Endothelial cell of umbilical vein (primary cell): ENCODE data around the gene CHD6. TPM values are rescaled to one million over a fixed set of nuclear protein-coding genes. Genes with fewer than 3 reads are reported as not detected.

Experiments
- BruUV-seq: library from RNA; stranded (reverse); fragments of 400-500 nt; replicated peaks from 2 replicates; lab custom pipeline; 2021; lab: Mats Ljungman, UMichigan
- CTCF ChIA-PET: fragments of 300-600, 350-600 bp; sonication (Branson Sonifier 250); formaldehyde crosslinking; loops from one replicate; lab custom pipeline; 2021; ENCODE audit warnings: antibody characterized with exemption, inconsistent platforms; lab: Charles Lee
- POLR2A ChIA-PET: fragments of 300-600, 350-600 bp; sonication (Branson Sonifier 250); formaldehyde crosslinking; loops from one replicate; lab custom pipeline; 2021; ENCODE audit warnings: antibody characterized with exemption, inconsistent platforms; lab: Charles Lee
- DNase-seq: peaks from one replicate; pipeline ENCODE4 v3.0.0-alpha.2; 2011; ENCODE audit warnings: low read depth, low spot score
- FAIRE-seq: peaks from 2 replicates; lab custom pipeline; 2011; peaks lifted over from hg19 to GRCh38; lab: Jason Lieb, UNC
- H2AFZ ChIP-seq: 2 replicates; pipeline ENCODE4 v1.6.0; 2012; ENCODE audit warnings: low read depth, low read length, control low read depth, inconsistent platforms
- H3K27ac ChIP-seq: 2 replicates; pipeline ENCODE4 v1.5.1; 2011; ENCODE audit warnings: low read depth, mild to moderate bottlenecking, control low read depth, low read length, moderate library complexity; ENCODE audit not compliant: insufficient read depth
- H3K27me3 ChIP-seq, 2 experiments: 2 replicates each; pipeline versions ENCODE4 v1.6.0 to v1.6.1; 2011; ENCODE audit warnings: low read length in 2 of 2, mixed read lengths in 1 of 2; ENCODE audit not compliant: control insufficient read depth in 2 of 2, insufficient read depth in 2 of 2
- H3K36me3 ChIP-seq, 2 experiments: 2 replicates in 1 of 2; 3 replicates in 1 of 2; pipeline ENCODE4 v1.5.1; 2011; ENCODE audit warnings: low read length in 2 of 2, mild to moderate bottlenecking in 1 of 2, moderate library complexity in 1 of 2; ENCODE audit not compliant: control insufficient read depth in 2 of 2, insufficient read depth in 2 of 2; ENCODE audit errors: extremely low read depth in 1 of 2
- H3K4me1 ChIP-seq: 3 replicates; pipeline ENCODE4 v1.5.1; 2011; ENCODE audit warnings: mild to moderate bottlenecking, low read length; ENCODE audit not compliant: control insufficient read depth, insufficient read depth; ENCODE audit errors: extremely low read depth
- H3K4me2 ChIP-seq: 2 replicates; pipeline ENCODE4 v1.6.1; 2011; ENCODE audit warnings: low read length, control low read depth, mixed read lengths; ENCODE audit not compliant: insufficient read depth
- H3K4me3 ChIP-seq, 3 experiments: fragments of 200-600 bp in 1 of 3; sonication (generic), shearing (Covaris generic) in 1 of 3; replicated peaks in 1 of 3; 2 replicates each; pipeline ENCODE4 v1.5.1; 2011 to 2016; ENCODE audit warnings: control low read depth in 3 of 3, low read length in 3 of 3, mild to moderate bottlenecking in 2 of 3, inconsistent platforms in 1 of 3, low read depth in 1 of 3, moderate library complexity in 1 of 3; ENCODE audit not compliant: insufficient read depth in 1 of 3
- H3K79me2 ChIP-seq: 2 replicates; pipeline ENCODE4 v1.6.0; 2012; ENCODE audit warnings: low read length, inconsistent platforms; ENCODE audit not compliant: control insufficient read depth, insufficient read depth
- H3K9ac ChIP-seq: replicated peaks from 2 replicates; pipeline ENCODE3; 2011; ENCODE audit warnings: low read length, control low read depth; ENCODE audit not compliant: insufficient read depth; ENCODE audit errors: extremely low read depth
- H3K9me1 ChIP-seq: replicated peaks from 3 replicates; pipeline ENCODE4 v1.6.0; 2011; ENCODE audit warnings: mild to moderate bottlenecking, low read length; ENCODE audit not compliant: control insufficient read depth, insufficient read depth; ENCODE audit errors: extremely low read depth
- H3K9me3 ChIP-seq: replicated peaks from 2 replicates; pipeline ENCODE4 v1.5.1; 2012; ENCODE audit warnings: low read length, inconsistent platforms; ENCODE audit not compliant: control insufficient read depth, insufficient read depth
- H4K20me1 ChIP-seq: replicated peaks from 2 replicates; pipeline ENCODE3; 2011; ENCODE audit warnings: mild to moderate bottlenecking, low read length; ENCODE audit not compliant: control insufficient read depth, insufficient read depth; ENCODE audit errors: extremely low read depth
- EZH2 ChIP-seq: IDR thresholded peaks from 2 replicates; pipeline ENCODE4 v1.6.1; 2012; ENCODE audit warnings: borderline replicate concordance, low read depth, mild to moderate bottlenecking, moderate library complexity, low read length, inconsistent platforms; ENCODE audit not compliant: severe bottlenecking
- FOS ChIP-seq: IDR thresholded peaks from 2 replicates; pipeline ENCODE4 v1.6.1; 2011; ENCODE audit warnings: mild to moderate bottlenecking, low read length, moderate library complexity, borderline replicate concordance; ENCODE audit not compliant: insufficient read depth
- GATA2 ChIP-seq: IDR thresholded peaks from 2 replicates; pipeline ENCODE4 v1.7.0; 2011; ENCODE audit warnings: low read depth, mild to moderate bottlenecking, moderate library complexity, mixed read lengths, low read length; ENCODE audit not compliant: insufficient read length, insufficient read depth
- JUN ChIP-seq: IDR thresholded peaks from 2 replicates; pipeline ENCODE4 v1.6.1; 2011; ENCODE audit warnings: borderline replicate concordance, low read depth; ENCODE audit not compliant: insufficient read length, insufficient read depth
- POLR2AphosphoS5 ChIP-seq: IDR thresholded peaks from 2 replicates; pipeline ENCODE4 v1.6.1; 2012; ENCODE audit warnings: low read depth, mild to moderate bottlenecking, control low read depth, low read length, moderate library complexity; ENCODE audit not compliant: insufficient read depth
- dilution Hi-C: fragments of 300-500 bp; cut with MboI; formaldehyde crosslinking; loops from one replicate; pipeline ENCODE4 v1.15.0; 2019; ENCODE audit warnings: low sequenced_read_pairs; ENCODE audit not compliant: extremely low pct_ligation_motif_present
- intact Hi-C: fragments of 100-400 bp; cut with micrococcal nuclease; formaldehyde crosslinking; loops from one replicate; pipeline ENCODE4 v1.10.0; 2022
- polyA plus RNA-seq, 4 experiments: library from polyadenylated mRNA; depleted of rRNA in 3 of 4; stranded (reverse) in 3 of 4; unstranded in 1 of 4; fragments of >200 nt; gene quantifications; 2 replicates each; pipeline versions ENCODE4 v1.2.1 to v1.2.3, GENCODE V29; 2011 to 2012; ENCODE audit warnings: missing spikeins in 1 of 4
- total RNA-seq: library from RNA; stranded (reverse); gene quantifications from 2 replicates; pipeline ENCODE4 v1.2.3, GENCODE V29; 2021
- TF ChIP-seq, protein P1 (sequence below), 2 donors: IDR thresholded peaks; 1 replicate in 1 of 2; 2 replicates in 1 of 2; pipeline ENCODE4 v1.5.1; 2011; ENCODE audit warnings: low read length in 2 of 2, mild to moderate bottlenecking in 2 of 2, moderate library complexity in 2 of 2, control low read depth in 1 of 2, inconsistent platforms in 1 of 2, low read depth in 1 of 2; ENCODE audit not compliant: insufficient read depth in 1 of 2; ENCODE audit errors: extremely low read depth in 1 of 2
- TF ChIP-seq, protein P2 (sequence below): IDR thresholded peaks from 2 replicates; pipeline ENCODE4 v1.6.1; 2011; ENCODE audit not compliant: insufficient read depth, insufficient read length

The CHD6 gene
- total and polyA plus RNA-seq, 2 donors (not counting 3 experiments of a cell fraction or from before 2014, with no cell fraction given): 7.2 to 33.7 TPM

DNA sequence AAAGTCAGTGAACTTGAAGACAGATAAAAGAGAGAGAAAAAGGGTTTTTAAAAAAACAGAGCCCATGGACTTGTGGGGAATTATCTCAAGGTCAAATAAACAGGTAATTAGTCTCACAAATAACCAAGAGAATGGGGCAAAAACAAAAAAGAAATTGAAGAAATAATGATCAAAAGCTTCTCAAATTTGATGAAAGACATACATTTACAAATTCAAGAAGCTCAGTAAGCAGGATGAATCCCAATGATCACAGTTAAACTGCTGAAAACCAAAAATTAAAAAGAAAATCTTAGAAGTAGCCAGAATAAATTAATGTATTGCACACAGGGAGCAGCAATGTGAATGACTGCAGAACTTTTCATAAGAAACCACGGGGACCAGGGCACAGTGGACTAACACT lies 139.1 kb downstream of the CHD6 start:
- no TSS peak for BruUV-seq
- DNase-seq (no peak), FAIRE-seq (no peak)
- H3K9me3 ChIP-seq: no peaks in the 10 kb centered on the region
- peaks cover 2 to 3% of the 10 kb centered on the region in 2 experiments for H3K36me3 ChIP-seq
- no peaks in the 10 kb centered on the region for H4K20me1 ChIP-seq
- intact Hi-C loops (loop anchor here (10.0 kb wide), 1 partner anchor 136 kb away; the partner anchor contains the start of gene CHD6), dilution Hi-C loops (no loop called here)
- H3K4me2 ChIP-seq: no peak overlapping the region
- H3K27me3 ChIP-seq: no peaks in the 10 kb centered on the region
- no peaks in the 10 kb centered on the region for H3K79me2 ChIP-seq
- peaks cover 12% of the 10 kb centered on the region for H3K4me1 ChIP-seq
- H3K27ac ChIP-seq: no peak overlapping the region
- no peak overlapping the region for H3K4me3 ChIP-seq
- ChIA-PET CTCF (no interaction called here), POLR2A (no interaction called here)
- peaks cover 2% of the 10 kb centered on the region for H3K9me1 ChIP-seq
- H2AFZ ChIP-seq: no peak overlapping the region
- TF ChIP-seq POLR2AphosphoS5 (no peak), JUN (no peak), EZH2 (no peak), FOS (no peak)
- H3K9ac ChIP-seq: no peak overlapping the region

DNA sequence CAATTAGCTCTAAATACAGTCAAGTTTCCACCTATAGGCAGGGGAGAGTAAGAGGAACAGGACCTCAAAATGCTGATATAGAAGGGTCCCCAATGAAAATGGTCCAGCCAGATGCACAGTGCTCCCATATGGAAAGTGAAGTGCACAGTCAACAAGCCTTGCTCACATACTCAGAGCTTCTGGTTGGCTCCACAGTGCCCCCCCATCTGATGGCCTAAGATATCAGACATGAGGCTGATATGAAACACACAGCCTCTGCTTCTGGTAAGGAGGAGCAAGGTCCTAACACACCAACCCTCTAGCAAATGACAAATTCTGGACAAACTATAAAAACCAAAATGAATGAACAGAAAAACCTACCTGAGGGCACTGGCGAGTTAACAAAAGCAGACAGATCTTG lies 140.2 kb downstream of the CHD6 start:
- FAIRE-seq: no peak
- no peak overlapping the region for H2AFZ ChIP-seq
- intact Hi-C loops (loop anchor here (10.0 kb wide), 1 partner anchor 137 kb away; the partner anchor contains the start of gene CHD6), dilution Hi-C loops (no loop called here)
- no peak overlapping the region for H3K4me2 ChIP-seq
- H3K4me1 ChIP-seq: peaks cover 12% of the 10 kb centered on the region
- ChIA-PET POLR2A (no interaction called here), CTCF (no interaction called here)
- DNase-seq: no peak
- H3K36me3 ChIP-seq: peaks cover 0 to 2% of the 10 kb centered on the region in 2 experiments
- BruUV-seq: no TSS peak
- no peaks in the 10 kb centered on the region for H3K9me3 ChIP-seq
- H3K9ac ChIP-seq: no peak overlapping the region
- no peaks in the 10 kb centered on the region for H3K79me2 ChIP-seq
- H3K4me3 ChIP-seq: no peak overlapping the region
- peaks cover 2% of the 10 kb centered on the region for H3K9me1 ChIP-seq
- H3K27me3 ChIP-seq: no peaks in the 10 kb centered on the region
- H3K27ac ChIP-seq: no peak overlapping the region
- TF ChIP-seq POLR2AphosphoS5 (no peak), EZH2 (no peak), JUN (no peak), FOS (no peak), GATA2 (no peak)
- TF ChIP-seq, protein P1, sequence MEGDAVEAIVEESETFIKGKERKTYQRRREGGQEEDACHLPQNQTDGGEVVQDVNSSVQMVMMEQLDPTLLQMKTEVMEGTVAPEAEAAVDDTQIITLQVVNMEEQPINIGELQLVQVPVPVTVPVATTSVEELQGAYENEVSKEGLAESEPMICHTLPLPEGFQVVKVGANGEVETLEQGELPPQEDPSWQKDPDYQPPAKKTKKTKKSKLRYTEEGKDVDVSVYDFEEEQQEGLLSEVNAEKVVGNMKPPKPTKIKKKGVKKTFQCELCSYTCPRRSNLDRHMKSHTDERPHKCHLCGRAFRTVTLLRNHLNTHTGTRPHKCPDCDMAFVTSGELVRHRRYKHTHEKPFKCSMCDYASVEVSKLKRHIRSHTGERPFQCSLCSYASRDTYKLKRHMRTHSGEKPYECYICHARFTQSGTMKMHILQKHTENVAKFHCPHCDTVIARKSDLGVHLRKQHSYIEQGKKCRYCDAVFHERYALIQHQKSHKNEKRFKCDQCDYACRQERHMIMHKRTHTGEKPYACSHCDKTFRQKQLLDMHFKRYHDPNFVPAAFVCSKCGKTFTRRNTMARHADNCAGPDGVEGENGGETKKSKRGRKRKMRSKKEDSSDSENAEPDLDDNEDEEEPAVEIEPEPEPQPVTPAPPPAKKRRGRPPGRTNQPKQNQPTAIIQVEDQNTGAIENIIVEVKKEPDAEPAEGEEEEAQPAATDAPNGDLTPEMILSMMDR (IDR thresholded peaks at IDR 0.05; ENCODE audit: extremely low read depth in 1 of 2, insufficient read depth in 1 of 2, low read depth in 1 of 2, low read length in 2 of 2): no peak
- TF ChIP-seq, protein P2, sequence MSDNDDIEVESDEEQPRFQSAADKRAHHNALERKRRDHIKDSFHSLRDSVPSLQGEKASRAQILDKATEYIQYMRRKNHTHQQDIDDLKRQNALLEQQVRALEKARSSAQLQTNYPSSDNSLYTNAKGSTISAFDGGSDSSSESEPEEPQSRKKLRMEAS: no peak
- no peaks in the 10 kb centered on the region for H4K20me1 ChIP-seq
